GM23338 (cell line): ENCODE data around the gene SP6. TPM values are rescaled to one million over a fixed set of nuclear protein-coding genes. Genes with fewer than 3 reads are reported as not detected.

Experiments used
- ATAC-seq: fragments of 200-7000 bp; cut with Tn5 transposase; 3 replicates; pipeline ENCODE4 v1.9.1; 2020
- DNase-seq: peaks from one replicate; pipeline ENCODE4 v3.0.0-alpha.2; 2015; ENCODE audit warnings: low spot score
- H2AFZ ChIP-seq: fragments of 200-600 bp; sonication (generic); 2 replicates; pipeline ENCODE4 v1.8.0; 2016; ENCODE audit warnings: antibody characterized with exemption, mild to moderate bottlenecking, moderate library complexity
- H3F3A ChIP-seq: fragments of 200-600 bp; sonication (generic); replicated peaks from 2 replicates; pipeline ENCODE4 v1.8.0; 2017; ENCODE audit warnings: antibody characterized with exemption, mixed run types, low read depth
- H3K27ac ChIP-seq: fragments of 200-600 bp; sonication (generic); 2 replicates; pipeline ENCODE4 v1.6.1; 2016; ENCODE audit warnings: low read depth
- H3K27me3 ChIP-seq: fragments of 200-600 bp; sonication (generic); 2 replicates; pipeline ENCODE4 v1.8.0; 2016; ENCODE audit warnings: mild to moderate bottlenecking, mixed run types, moderate library complexity; ENCODE audit not compliant: insufficient read depth
- H3K36me3 ChIP-seq: fragments of 200-600 bp; sonication (generic); 2 replicates; pipeline ENCODE4 v1.8.0; 2016; ENCODE audit warnings: mild to moderate bottlenecking; ENCODE audit not compliant: insufficient read depth
- H3K4me1 ChIP-seq: fragments of 200-600 bp; sonication (generic); 2 replicates; pipeline ENCODE4 v1.8.0; 2016; ENCODE audit warnings: mild to moderate bottlenecking, moderate library complexity; ENCODE audit not compliant: insufficient read depth
- H3K4me2 ChIP-seq: fragments of 200-600 bp; sonication (generic); 2 replicates; pipeline ENCODE4 v1.7.1; 2017; ENCODE audit warnings: mixed run types
- H3K4me3 ChIP-seq: fragments of 200-600 bp; sonication (generic); 2 replicates; pipeline ENCODE4 v1.6.1; 2016; ENCODE audit warnings: mixed run types
- H3K79me2 ChIP-seq: fragments of 200-600 bp; sonication (generic); replicated peaks from 2 replicates; pipeline ENCODE4 v1.8.0; 2017; ENCODE audit warnings: mild to moderate bottlenecking; ENCODE audit not compliant: insufficient read depth
- H3K9me2 ChIP-seq: fragments of 200-600 bp; sonication (generic); 2 replicates; pipeline ENCODE4 v1.8.0; 2017; ENCODE audit not compliant: insufficient read depth
- H4K20me1 ChIP-seq: fragments of 200-600 bp; sonication (generic); replicated peaks from 2 replicates; pipeline ENCODE4 v1.8.0; 2017; ENCODE audit warnings: mild to moderate bottlenecking; ENCODE audit not compliant: insufficient read depth
- H3K27ac Mint-ChIP-seq: 2 replicates; pipeline ENCODE4 v1.8.0; 2020; ENCODE audit warnings: inconsistent platforms, mild to moderate bottlenecking, moderate library complexity, mixed read lengths
- H3K27me3 Mint-ChIP-seq: 3 replicates; pipeline ENCODE4 v1.8.0; 2022; ENCODE audit warnings: low read depth, mild to moderate bottlenecking, moderate library complexity, mixed read lengths, inconsistent platforms; ENCODE audit not compliant: insufficient read depth, poor library complexity
- H3K36me3 Mint-ChIP-seq: 3 replicates; pipeline ENCODE4 v1.8.0; 2021; ENCODE audit warnings: low read depth, mild to moderate bottlenecking, inconsistent platforms, moderate library complexity, mixed read lengths
- H3K4me1 Mint-ChIP-seq: 3 replicates; pipeline ENCODE4 v1.8.0; 2020; ENCODE audit warnings: mild to moderate bottlenecking, inconsistent platforms, mixed read lengths
- H3K4me3 Mint-ChIP-seq: 3 replicates; pipeline ENCODE4 v1.8.0; 2021; ENCODE audit warnings: moderate library complexity, mild to moderate bottlenecking, inconsistent platforms, mixed read lengths
- H3K9me3 Mint-ChIP-seq: 3 replicates; pipeline ENCODE4 v1.8.0; 2020; ENCODE audit warnings: moderate library complexity, mild to moderate bottlenecking, inconsistent platforms, mixed read lengths
- EZH2 ChIP-seq: fragments of 200-600 bp; sonication (generic); IDR thresholded peaks from one replicate; pipeline ENCODE4 v1.8.0; 2017; ENCODE audit warnings: antibody characterized with exemption, mild to moderate bottlenecking, low read depth; ENCODE audit not compliant: unreplicated experiment
- ZNF331 ChIP-seq: fragments of 250-450 bp; sonication (Bioruptor Pico); IDR thresholded peaks from 2 replicates; pipeline ENCODE4 v1.5.0; 2020; ENCODE audit warnings: low read depth, mild to moderate bottlenecking, moderate library complexity
- ZNF462 ChIP-seq: fragments of 250-450 bp; sonication (Bioruptor Pico); IDR thresholded peaks from 2 replicates; pipeline ENCODE4 v1.5.0; 2020; ENCODE audit warnings: mild to moderate bottlenecking, moderate library complexity
- polyA plus RNA-seq: library from polyadenylated mRNA; unstranded; fragments of >200 nt; fragmentation: Nextera tagmentation; extraction: Ambion mirVana; gene quantifications from 2 replicates; pipeline ENCODE4 v1.2.1, GENCODE V29; 2016
- total RNA-seq: library from RNA; depleted of rRNA; stranded (reverse); fragments of >200 nt; shearing (Covaris generic); gene quantifications from 2 replicates; pipeline ENCODE4 v1.2.3, GENCODE V29; 2014

Gene SP6
- total and polyA plus RNA-seq, 2 experiments from 2014 or later: 0.13 to 1.0 TPM

GRCh38 chr17:47852113-47852949 is 1.4 kb upstream of the SP6 start:
- peak overlapping the region; percentile 95 for H2AFZ ChIP-seq
- H3K9me3 Mint-ChIP-seq: no peaks in the 10 kb centered on the region
- peaks cover 19% of the 10 kb centered on the region; the same call in 1 of the 2 replicates for H3F3A ChIP-seq
- peaks cover 47% of the 10 kb centered on the region for H3K4me1 Mint-ChIP-seq
- ATAC-seq (no peak), DNase-seq (peak; percentile 10)
- H3K4me3 ChIP-seq: peak overlapping the region; percentile 58
- H3K4me3 Mint-ChIP-seq: peak overlapping the region; percentile 68
- TF ChIP-seq ZNF331 (CRISPR knock-in tag) (no peak), EZH2 (peak; percentile 84)
- H4K20me1 ChIP-seq: peaks cover 4% of the 10 kb centered on the region; the same call in 1 of the 2 replicates
- H3K36me3 Mint-ChIP-seq: no peaks in the 10 kb centered on the region
- H3K27me3 Mint-ChIP-seq: peaks cover 85% of the 10 kb centered on the region
- H3K4me2 ChIP-seq: peak overlapping the region; percentile 96
- peaks cover 39% of the 10 kb centered on the region for H3K4me1 ChIP-seq
- no peaks in the 10 kb centered on the region for H3K9me2 ChIP-seq
- no peaks in the 10 kb centered on the region for H3K79me2 ChIP-seq
- H3K27me3 ChIP-seq: peaks cover 96% of the 10 kb centered on the region
- no peak overlapping the region for H3K27ac Mint-ChIP-seq
- no peak overlapping the region for H3K27ac ChIP-seq
- H3K36me3 ChIP-seq: no peaks in the 10 kb centered on the region

GRCh38 chr17:47851764-47852112 is 775 bp upstream of the SP6 start:
- H3K4me3 ChIP-seq: peak overlapping the region; percentile 58
- peak; percentile 74 for DNase-seq
- no peaks in the 10 kb centered on the region for H3K36me3 ChIP-seq
- Mint-ChIP-seq H3K27me3 (peaks cover 90% of the 10 kb centered on the region), H3K27ac (no peak overlapping the region), H3K36me3 (no peaks in the 10 kb centered on the region), H3K4me3 (peak overlapping the region; percentile 68), H3K9me3 (no peaks in the 10 kb centered on the region), H3K4me1 (peaks cover 45% of the 10 kb centered on the region)
- peaks cover 4% of the 10 kb centered on the region; the same call in 1 of the 2 replicates for H4K20me1 ChIP-seq
- peaks cover 96% of the 10 kb centered on the region for H3K27me3 ChIP-seq
- no peaks in the 10 kb centered on the region for H3K79me2 ChIP-seq
- ATAC-seq: peak; percentile 9
- TF ChIP-seq EZH2: peak; percentile 78
- TF ChIP-seq ZNF462 (CRISPR knock-in tag): no peak
- H3F3A ChIP-seq: peaks cover 23% of the 10 kb centered on the region
- H3K4me1 ChIP-seq: peaks cover 39% of the 10 kb centered on the region
- peak overlapping the region; percentile 95 for H2AFZ ChIP-seq
- H3K27ac ChIP-seq: no peak overlapping the region
- H3K9me2 ChIP-seq: no peaks in the 10 kb centered on the region
- peak overlapping the region; percentile 96 for H3K4me2 ChIP-seq
